ENCODE results near the gene CLTRN.
"Not testable (repeated sequence)": the region's sequence is repeated elsewhere in the genome, so short reads cannot be mapped to it uniquely, and the experiment has no call there.

CLTRN gene

GRCh38 chrX:15664487-15665444 lies at the start of gene CLTRN:
CLTRN (minus strand) TSS chrX:15664805; CDS start chrX:15664775, 30 bp downstream.
- DNase-seq = no peak

GRCh38 chrX:15704273-15704672 lies 39.7 kb upstream of the CLTRN start:
- not testable (repeated sequence) for DNase-seq

- not testable (repeated sequence) for DNase-seq
Observed at GRCh38 chrX:15703809-15704208, 39.2 kb upstream of the CLTRN start.

- DNase-seq = no peak
Observed at GRCh38 chrX:15702488-15703371, 38.1 kb upstream of the CLTRN start.

GRCh38 chrX:15696516-15696915 lies 31.9 kb upstream of the CLTRN start:
- no peak for DNase-seq

DNA sequence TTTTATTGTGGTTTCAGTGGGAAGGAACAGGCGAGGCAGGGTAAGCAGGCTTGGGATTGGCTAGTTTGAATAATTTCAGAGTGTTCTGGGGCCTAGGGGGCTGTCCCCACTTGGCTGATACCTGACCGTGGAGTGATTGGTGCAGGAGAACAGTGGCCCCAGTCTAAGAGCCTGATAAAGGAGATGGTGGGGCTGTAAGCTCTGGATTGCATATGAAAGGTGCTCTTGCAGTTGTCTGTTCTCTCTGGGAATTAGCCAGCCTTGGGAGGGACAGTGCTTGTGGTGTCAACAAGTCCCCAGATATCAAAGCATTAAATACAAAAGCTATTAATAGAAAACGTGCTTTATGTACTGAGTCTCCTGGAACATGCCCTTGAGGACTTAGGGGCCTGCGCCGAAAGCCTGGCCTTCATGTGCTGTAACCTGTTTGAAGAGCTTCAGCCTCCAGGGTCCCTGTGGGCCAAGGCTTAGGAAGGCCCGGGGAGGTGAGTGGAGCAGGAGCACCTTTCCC lies 30.4 kb upstream of the CLTRN start:
- DNase-seq = no peak

DNA sequence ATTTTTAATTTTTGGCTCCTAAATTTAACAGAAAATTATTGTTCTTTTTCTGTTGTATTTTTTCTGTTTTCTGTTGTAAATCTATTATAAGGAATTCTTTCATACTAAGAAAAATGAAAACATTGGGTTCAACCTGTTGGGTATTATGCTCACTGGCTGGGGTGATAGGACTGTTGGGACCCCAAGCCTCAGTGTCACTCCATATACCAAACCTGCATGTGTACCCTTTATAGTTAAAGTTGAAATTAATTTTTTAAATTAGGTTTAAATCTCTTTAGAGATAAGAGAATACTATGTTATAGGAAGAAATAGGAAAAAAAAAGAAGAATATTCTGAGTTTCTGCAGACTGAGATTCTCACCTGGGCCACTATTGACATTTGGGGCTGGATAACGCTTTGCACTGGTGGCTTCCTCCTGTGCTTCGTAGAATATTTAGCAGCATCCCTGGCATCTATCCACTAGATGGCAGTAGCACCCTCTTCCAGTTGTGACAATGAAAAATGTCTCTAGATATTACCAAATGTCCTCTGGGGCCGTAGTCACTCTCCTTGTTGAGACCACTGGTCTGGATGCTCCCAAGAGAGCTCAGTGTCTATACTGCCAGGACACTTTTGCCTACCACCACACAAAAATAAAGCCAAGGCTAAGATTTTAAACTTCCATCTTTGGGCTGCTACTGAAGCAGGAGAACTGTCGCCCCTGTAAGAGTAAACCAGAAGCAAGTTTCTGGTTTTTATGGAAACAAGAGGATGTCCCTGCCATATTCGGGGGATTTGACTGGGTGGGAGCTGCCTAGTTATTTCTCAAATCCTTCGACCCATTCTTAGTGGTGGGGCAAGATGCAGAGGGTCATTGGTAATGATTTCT lies 22.4 kb upstream of the CLTRN start:
- peak; percentile 25 for DNase-seq

DNA sequence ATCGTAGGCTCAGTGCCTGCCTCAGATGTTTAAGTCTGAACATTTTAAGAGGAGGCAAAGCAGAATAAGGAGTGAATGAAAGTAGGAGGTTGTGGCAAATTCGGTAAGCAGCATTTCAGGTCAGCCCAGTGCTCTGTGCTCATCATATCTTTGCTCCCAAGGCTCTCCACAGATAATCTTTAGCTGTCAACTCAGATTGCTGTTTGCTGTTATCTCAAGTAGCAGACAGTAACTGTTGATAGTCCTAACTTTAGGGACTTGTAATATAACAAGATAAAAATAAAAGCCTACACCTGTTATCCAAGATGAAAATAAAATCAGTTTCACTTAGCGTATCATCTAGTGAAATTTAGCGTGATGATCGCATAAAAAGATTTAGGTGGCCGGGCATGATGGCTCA lies 18.6 kb upstream of the CLTRN start:
- no peak for DNase-seq

- no peak for DNase-seq
Observed at GRCh38 chrX:15681433-15681832, 16.8 kb upstream of the CLTRN start.

DNA sequence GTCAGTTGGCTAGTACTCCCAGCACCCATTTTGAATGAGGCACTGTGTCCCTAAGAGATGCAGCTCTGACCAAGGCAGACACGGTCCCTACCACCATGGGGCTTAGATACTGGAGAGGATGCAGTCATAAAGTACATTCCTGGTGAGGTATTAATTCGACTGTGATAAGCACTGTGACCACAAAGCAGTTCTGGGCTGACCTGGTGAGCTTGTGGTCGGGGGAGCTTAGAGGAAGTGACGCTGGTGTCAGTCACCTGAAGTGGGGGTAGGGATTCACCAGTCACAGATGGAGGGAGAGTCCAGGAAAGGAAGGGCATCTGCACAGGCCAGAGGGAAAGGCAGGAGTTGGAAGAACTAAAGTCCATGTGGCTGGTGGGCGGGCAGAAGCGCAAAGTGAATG lies 15.8 kb upstream of the CLTRN start:
- DNase-seq = no peak

DNA sequence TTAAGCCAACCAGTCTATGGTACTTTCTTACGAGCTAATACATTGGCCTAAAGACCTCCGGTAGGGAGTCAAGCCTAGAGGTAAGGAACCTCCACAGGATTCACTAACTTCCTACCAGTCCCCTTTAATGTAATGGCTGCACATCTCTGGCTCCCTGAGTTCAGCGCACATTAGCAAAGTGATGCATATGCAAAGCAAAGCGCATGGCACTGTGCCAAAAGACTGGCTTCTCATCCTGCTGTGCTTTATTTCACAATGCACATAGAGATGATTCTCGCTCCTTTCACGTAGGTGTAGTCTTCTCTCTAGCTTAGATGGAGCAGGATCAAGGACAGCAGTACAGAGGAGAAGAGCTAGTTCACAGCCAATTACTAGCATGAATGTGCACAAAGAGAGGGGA lies 14.6 kb upstream of the CLTRN start:
- DNase-seq = no peak

DNA sequence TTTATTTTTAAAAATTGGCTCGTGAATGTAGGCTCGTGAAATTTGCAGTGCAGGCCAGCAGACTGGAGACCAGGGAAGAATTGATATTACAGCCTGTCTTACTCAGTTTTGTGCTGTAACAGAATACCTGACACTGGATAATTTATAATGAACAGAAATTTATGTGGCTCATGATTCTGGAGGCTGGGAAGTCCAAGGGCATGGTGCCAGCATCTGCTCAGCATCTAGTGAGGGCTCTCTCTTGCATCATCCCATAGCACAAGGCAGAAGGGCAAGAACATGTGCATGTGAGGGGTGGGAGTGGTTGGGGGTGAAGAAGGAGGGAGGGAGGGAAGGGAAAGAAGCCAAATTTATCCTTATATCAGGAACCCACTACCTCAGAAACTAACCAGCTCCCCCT lies 13.7 kb upstream of the CLTRN start:
- no peak for DNase-seq

DNA sequence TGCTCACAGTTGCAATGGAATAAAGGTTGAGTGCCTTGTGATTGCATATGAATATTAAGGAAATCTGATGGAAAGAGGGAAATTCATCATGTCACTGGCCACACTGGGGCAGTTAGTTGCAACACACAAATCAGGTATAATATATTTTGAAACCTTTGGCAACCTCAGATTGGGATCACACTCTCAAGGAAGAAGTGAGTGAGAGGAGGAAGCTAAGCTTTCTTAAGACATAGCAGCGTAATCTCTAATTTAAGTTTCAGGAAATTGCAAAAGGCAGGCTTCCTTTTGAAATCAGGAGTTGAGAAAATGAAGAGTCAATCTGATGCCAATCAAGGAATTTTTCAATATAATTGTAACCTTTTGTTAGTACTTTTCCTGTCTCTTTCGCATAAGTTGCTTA lies 12.3 kb upstream of the CLTRN start:
- DNase-seq = no peak

DNA sequence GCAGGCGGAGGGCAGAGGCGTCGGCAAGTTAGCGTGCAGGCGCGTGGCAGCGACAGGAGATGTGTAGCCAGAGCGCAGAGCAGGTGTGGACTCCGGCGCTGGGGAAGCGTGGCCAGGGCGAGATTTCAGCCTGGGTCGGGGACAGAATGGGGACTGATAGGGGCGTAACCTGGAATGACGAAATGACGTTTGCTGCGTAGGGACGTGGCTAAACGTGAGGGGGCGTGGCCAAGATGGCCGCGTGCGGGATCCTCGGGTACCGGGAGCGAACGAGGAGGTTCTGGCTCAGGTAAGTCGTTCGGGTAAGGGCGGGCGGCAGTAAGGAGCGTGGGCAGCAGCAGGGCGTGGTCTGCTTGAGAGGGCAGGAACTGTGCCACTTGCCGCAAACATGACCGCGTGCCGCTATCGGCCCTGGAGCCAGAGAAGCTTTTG lies 10.9 kb upstream of the CLTRN start:
- peak; percentile 45 for DNase-seq

DNA sequence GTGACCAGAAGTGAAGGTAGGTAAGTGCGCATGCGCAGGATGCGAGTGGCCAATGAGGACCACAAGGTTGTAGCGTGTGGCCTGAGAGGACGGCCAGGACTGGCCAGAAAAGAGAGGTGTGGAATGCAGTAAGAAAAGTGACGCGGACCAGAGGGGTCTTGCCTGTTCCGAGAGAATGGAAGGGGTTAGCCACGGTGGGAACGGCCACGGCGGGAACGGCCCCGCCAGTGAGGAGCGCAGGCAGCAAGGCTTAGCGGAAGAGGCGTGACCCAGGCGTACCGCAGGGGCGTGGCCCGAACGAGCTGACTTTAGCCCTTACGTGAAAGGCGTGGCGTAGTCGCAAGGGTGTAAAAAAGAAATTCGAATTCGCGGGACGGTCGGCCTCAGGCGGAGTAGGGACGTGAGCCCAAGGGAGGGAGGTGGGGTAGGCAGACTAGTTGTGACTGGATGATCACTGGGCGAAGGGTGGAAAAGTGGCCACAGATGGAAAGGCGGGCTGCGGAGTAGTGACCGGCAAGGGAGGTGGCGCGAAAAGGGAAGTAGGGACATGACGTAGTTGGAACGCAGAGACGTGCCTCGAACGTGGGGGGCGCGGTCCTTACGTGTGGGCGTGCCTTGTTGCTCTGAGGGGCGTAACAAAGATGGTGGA lies 10.4 kb upstream of the CLTRN start:
- peak; percentile 76 for DNase-seq

- DNase-seq = peak; percentile 65
Observed at GRCh38 chrX:15674514-15674840, 9.9 kb upstream of the CLTRN start.

GRCh38 chrX:15673970-15674369 lies 9.4 kb upstream of the CLTRN start:
- DNase-seq = no peak

DNA sequence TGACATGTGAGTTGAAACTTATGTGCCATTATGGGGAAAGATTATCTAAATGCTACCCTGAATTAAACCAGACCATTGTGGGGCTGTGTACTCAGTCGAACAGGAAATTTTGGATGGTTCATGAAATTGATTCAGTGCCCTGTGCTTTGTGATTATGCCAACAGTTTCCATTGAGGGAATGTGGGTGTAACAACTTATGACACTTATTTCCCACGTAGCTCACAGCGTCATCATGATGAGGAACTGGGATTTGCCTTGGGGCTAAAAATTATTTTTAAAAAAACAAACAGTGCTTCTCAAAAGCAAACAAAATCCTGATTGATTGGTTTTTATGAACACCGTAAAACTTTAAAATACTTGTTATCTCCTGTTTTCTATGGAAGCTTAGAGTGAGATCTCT lies 8.3 kb upstream of the CLTRN start:
- no peak for DNase-seq

DNA sequence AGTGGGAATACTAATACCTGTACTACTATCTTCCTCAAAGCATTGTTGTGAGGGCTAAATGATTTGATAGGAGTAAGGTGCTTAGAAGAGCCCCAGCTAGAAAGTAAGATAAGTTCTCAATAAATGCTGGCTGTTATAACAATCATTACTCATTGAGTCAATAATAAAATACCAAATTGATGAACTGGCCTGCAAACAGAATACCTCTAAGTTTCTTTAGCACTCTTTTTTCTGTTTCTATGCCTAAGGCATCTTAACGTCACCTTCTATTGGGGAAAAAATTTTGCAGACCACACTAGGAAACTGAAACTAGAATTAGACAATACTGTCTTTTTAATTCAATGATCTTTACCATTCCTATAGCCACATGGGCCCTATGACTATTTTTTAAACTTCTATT lies 1.2 kb downstream of the CLTRN start:
- no peak for DNase-seq

DNA sequence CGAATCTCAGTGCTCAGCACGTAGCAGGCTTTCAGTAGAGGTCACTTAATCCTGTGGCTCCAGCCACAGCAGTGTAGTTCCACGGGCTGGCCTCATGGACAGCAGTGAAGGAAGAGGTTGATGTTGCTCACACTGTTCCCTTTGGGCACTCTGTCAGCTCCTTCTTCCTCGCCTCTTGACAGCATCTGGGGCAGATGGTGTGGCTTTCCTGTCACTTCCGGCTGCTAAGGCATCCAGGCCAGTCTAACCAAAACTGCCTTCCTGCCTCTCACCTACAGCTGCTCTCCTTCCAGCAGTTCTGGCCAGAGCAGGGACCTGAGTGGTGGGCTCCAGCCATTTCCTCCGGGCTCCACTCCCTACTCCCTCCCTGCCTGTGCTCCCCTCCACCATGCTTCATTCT lies 9.8 kb downstream of the CLTRN start:
- DNase-seq = not testable (repeated sequence)

DNA sequence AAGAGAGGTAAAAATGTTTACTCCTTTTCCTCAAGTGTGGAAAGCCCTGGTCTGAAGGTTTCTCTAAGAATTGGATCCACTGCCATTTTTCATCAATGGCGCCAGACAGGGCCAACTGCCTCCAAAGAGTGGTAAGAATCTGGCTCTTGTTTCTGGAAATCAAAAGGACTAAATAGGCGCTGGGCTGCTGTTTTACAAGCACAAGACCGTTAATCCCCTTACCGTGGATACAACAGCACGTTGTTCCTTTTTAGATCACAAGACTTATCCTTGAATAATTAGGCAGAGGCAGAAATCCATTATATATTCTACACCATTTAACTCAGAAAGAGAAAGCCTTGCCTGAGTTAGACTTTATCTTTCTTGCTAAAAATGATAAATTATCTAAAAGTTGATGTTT lies 10.6 kb downstream of the CLTRN start:
- DNase-seq = no peak

DNA sequence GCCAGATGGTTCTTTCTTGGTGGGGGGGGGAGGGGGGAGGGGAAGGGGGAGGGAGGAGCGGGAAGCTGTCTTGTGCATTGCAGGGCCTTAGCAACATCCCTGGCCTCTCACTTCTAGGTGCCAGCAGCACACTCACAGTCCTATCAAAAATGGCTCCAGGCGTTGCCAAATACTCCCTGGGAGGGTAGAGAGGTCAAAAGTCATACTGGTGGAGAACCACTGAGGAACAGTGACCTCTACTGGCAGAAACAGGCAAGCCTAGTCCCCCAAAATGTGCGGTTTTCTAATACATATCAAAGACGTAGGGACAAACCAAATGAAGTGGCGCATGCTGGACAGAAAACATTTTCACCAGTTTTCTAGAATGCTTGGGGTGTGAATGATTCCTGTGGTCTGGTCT lies 17.1 kb downstream of the CLTRN start:
- DNase-seq = not testable (repeated sequence)
